Uterus (tissue), 2 donors: Measurements from ENCODE around the gene BICRAL.
"Not testable (repeated sequence)": the region's sequence is repeated elsewhere in the genome, so short reads cannot be mapped to it uniquely, and the experiment has no call there.

Source experiments
- CTCF ChIP-seq, 4 experiments: fragments of 200-600 bp in 2 of 4; fragments of 450-650 bp in 2 of 4; sonication (generic) in 2 of 4; IDR thresholded peaks; one replicate each; pipeline ENCODE4 v1.5.1; 2016 to 2019; ENCODE audit warnings: antibody characterized with exemption in 4 of 4, mild to moderate bottlenecking in 2 of 4, moderate library complexity in 1 of 4
- POLR2A ChIP-seq, 2 donors: fragments of 450-650 bp; IDR thresholded peaks; one replicate each; pipeline ENCODE4 v1.6.1; 2016; ENCODE audit warnings: antibody characterized with exemption in 2 of 2, mild to moderate bottlenecking in 1 of 2, moderate library complexity in 1 of 2

GRCh38 chr6:42894041-42894828 lies 112.4 kb downstream of the BICRAL start:
- TF ChIP-seq CTCF, POLR2A (IDR thresholded peaks at IDR 0.05): not testable (repeated sequence)
